Uterus (tissue), 4 donors: ENCODE results near the gene OR51A2. TPM values are rescaled to one million over a fixed set of nuclear protein-coding genes. Genes with fewer than 3 reads are reported as not detected.
"Not testable (repeated sequence)": the region's sequence is repeated elsewhere in the genome, so short reads cannot be mapped to it uniquely, and the experiment has no call there.

ENCODE experiments used
- DNase-seq, 2 donors: peaks; one replicate each; pipeline ENCODE4 v3.0.0-alpha.2; 2019 to 2020
- H3K27ac ChIP-seq, 2 donors: fragments of 200-600 bp; sonication (generic); 1 replicate in 1 of 2; 2 replicates in 1 of 2; pipeline ENCODE4 v1.5.1; 2016 to 2018
- H3K27me3 ChIP-seq, 2 donors: fragments of 200-600 bp; sonication (generic); one replicate each; pipeline ENCODE4 v1.5.1; 2018 to 2019; ENCODE audit warnings: control low read depth in 1 of 2
- H3K36me3 ChIP-seq, 2 donors: fragments of 200-600 bp; sonication (generic); one replicate each; pipeline ENCODE4 v1.5.1; 2019; ENCODE audit warnings: control low read depth in 1 of 2
- H3K4me1 ChIP-seq, 2 donors: fragments of 200-600 bp; sonication (generic); one replicate each; pipeline ENCODE4 v1.5.1; 2018 to 2019; ENCODE audit warnings: control low read depth in 1 of 2
- H3K4me3 ChIP-seq, 2 donors: fragments of 200-600 bp; sonication (generic); 1 replicate in 1 of 2; 2 replicates in 1 of 2; pipeline ENCODE4 v1.5.1; 2018 to 2019; ENCODE audit warnings: mild to moderate bottlenecking in 1 of 2
- H3K9me3 ChIP-seq, 2 donors: fragments of 200-600 bp; sonication (generic); one replicate each; pipeline ENCODE4 v1.5.1; 2019; ENCODE audit warnings: control low read depth in 1 of 2
- POLR2A ChIP-seq, 2 donors: fragments of 450-650 bp; IDR thresholded peaks; one replicate each; pipeline ENCODE4 v1.6.1; 2016; ENCODE audit warnings: antibody characterized with exemption in 2 of 2, mild to moderate bottlenecking in 1 of 2, moderate library complexity in 1 of 2
- intact Hi-C: fragments of 100-400 bp; cut with DNase I; formaldehyde crosslinking; loops from one replicate; pipeline ENCODE4 v1.15.1; 2023; ENCODE audit warnings: low total_unique reads
- total RNA-seq, 4 donors: library from RNA; depleted of rRNA in 3 of 4; stranded (reverse); fragments of >200 nt in 3 of 4; gene quantifications; one replicate each; pipeline versions ENCODE4 v1.1.0 to v1.2.4, GENCODE V29; 2014 to 2023
- TF ChIP-seq, protein P1 (sequence below), 4 experiments: fragments of 200-600 bp in 2 of 4; fragments of 450-650 bp in 2 of 4; sonication (generic) in 2 of 4; IDR thresholded peaks; one replicate each; pipeline ENCODE4 v1.5.1; 2016 to 2019; ENCODE audit warnings: antibody characterized with exemption in 4 of 4, mild to moderate bottlenecking in 2 of 4, moderate library complexity in 1 of 4
- donor health status: DM: yes; HTN: yes; CAD: no.

Gene OR51A2
- not detected for total RNA-seq

- H3K9me3 ChIP-seq, DNase-seq, H3K27me3 ChIP-seq, H3K4me1 ChIP-seq, intact Hi-C loops, H3K36me3 ChIP-seq, H3K27ac ChIP-seq, H3K4me3 ChIP-seq: not testable (repeated sequence)
These were observed at the start of gene OR51A2 for GRCh38 chr11:4955613-4956012. OR51A2 (minus strand) TSS chr11:4955713; CDS start chr11:4955713, 0 bp downstream.

GRCh38 chr11:5004424-5005274 lies 49.1 kb upstream of the OR51A2 start:
- no peaks in the 10 kb centered on the region for H3K27me3 ChIP-seq
- no peaks in the 10 kb centered on the region for H3K4me1 ChIP-seq
- intact Hi-C loops = no loop called here
- H3K9me3 ChIP-seq = no peaks in the 10 kb centered on the region
- no peak for TF ChIP-seq POLR2A (IDR thresholded peaks at IDR 0.05)
- TF ChIP-seq, protein P1, sequence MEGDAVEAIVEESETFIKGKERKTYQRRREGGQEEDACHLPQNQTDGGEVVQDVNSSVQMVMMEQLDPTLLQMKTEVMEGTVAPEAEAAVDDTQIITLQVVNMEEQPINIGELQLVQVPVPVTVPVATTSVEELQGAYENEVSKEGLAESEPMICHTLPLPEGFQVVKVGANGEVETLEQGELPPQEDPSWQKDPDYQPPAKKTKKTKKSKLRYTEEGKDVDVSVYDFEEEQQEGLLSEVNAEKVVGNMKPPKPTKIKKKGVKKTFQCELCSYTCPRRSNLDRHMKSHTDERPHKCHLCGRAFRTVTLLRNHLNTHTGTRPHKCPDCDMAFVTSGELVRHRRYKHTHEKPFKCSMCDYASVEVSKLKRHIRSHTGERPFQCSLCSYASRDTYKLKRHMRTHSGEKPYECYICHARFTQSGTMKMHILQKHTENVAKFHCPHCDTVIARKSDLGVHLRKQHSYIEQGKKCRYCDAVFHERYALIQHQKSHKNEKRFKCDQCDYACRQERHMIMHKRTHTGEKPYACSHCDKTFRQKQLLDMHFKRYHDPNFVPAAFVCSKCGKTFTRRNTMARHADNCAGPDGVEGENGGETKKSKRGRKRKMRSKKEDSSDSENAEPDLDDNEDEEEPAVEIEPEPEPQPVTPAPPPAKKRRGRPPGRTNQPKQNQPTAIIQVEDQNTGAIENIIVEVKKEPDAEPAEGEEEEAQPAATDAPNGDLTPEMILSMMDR (IDR thresholded peaks at IDR 0.05) = peak; percentile 39 to 47 (median 40)
- no peaks in the 10 kb centered on the region for H3K36me3 ChIP-seq
- H3K4me3 ChIP-seq = no peak overlapping the region
- no peak for DNase-seq
- H3K27ac ChIP-seq = no peak overlapping the region

GRCh38 chr11:4994551-4994950 lies 39.0 kb upstream of the OR51A2 start, which contains the start of gene OR51L1:
OR51L1 (plus strand) TSS chr11:4994851; CDS start chr11:4998983, 4,132 bp downstream.
- no peaks in the 10 kb centered on the region for H3K4me1 ChIP-seq
- H3K27ac ChIP-seq = no peak within 1 kb of the TSS
- DNase-seq = no peak
- no peak for TF ChIP-seq POLR2A (IDR thresholded peaks at IDR 0.05)
- intact Hi-C loops = no loop called here
- no peaks in the 10 kb centered on the region for H3K36me3 ChIP-seq
- H3K9me3 ChIP-seq = no peaks in the 10 kb centered on the region
- H3K4me3 ChIP-seq = no peak within 1 kb of the TSS
- H3K27me3 ChIP-seq = no peaks in the 10 kb centered on the region

- Histone ChIP-seq H3K4me3 (no peak overlapping the region), H3K4me1 (no peaks in the 10 kb centered on the region), H3K9me3 (no peaks in the 10 kb centered on the region), H3K36me3 (no peaks in the 10 kb centered on the region), H3K27me3 (no peaks in the 10 kb centered on the region), H3K27ac (no peak overlapping the region)
- no peak for TF ChIP-seq POLR2A (IDR thresholded peaks at IDR 0.05)
- DNase-seq = no peak
- intact Hi-C loops = no loop called here
These were observed 35.5 kb upstream of the OR51A2 start for GRCh38 chr11:4991060-4991459.

- H3K4me1 ChIP-seq = no peaks in the 10 kb centered on the region
- no peaks in the 10 kb centered on the region for H3K9me3 ChIP-seq
- no peak for DNase-seq
- no peaks in the 10 kb centered on the region for H3K36me3 ChIP-seq
- TF ChIP-seq, protein P1 (IDR thresholded peaks at IDR 0.05) = no peak
- no peak for TF ChIP-seq POLR2A (IDR thresholded peaks at IDR 0.05)
- no peaks in the 10 kb centered on the region for H3K27me3 ChIP-seq
- H3K27ac ChIP-seq = no peak overlapping the region
- no peak overlapping the region for H3K4me3 ChIP-seq
- intact Hi-C loops = no loop called here
These were observed 28.3 kb upstream of the OR51A2 start for GRCh38 chr11:4983841-4984240.

- intact Hi-C loops = no loop called here
- no peak for TF ChIP-seq POLR2A (IDR thresholded peaks at IDR 0.05)
- TF ChIP-seq, protein P1 (IDR thresholded peaks at IDR 0.05) = no peak
- Histone ChIP-seq H3K27ac (no peak overlapping the region), H3K9me3 (no peaks in the 10 kb centered on the region), H3K36me3 (no peaks in the 10 kb centered on the region), H3K27me3 (no peaks in the 10 kb centered on the region), H3K4me1 (no peaks in the 10 kb centered on the region), H3K4me3 (no peak overlapping the region)
- DNase-seq = no peak
These were observed 27.2 kb upstream of the OR51A2 start for GRCh38 chr11:4982678-4983077.
